GM21786 (cell line): ENCODE measurements around the gene SLC4A3.
A peak's percentile ranks its signal among the peaks of the same experiment; 100 is the strongest.

ENCODE experiments used
- ATAC-seq: cut with Tn5 transposase; IDR thresholded peaks from one replicate; pipeline ENCODE4 v1.9.1; 2021; ENCODE audit not compliant: unreplicated experiment

SLC4A3 gene

DNA sequence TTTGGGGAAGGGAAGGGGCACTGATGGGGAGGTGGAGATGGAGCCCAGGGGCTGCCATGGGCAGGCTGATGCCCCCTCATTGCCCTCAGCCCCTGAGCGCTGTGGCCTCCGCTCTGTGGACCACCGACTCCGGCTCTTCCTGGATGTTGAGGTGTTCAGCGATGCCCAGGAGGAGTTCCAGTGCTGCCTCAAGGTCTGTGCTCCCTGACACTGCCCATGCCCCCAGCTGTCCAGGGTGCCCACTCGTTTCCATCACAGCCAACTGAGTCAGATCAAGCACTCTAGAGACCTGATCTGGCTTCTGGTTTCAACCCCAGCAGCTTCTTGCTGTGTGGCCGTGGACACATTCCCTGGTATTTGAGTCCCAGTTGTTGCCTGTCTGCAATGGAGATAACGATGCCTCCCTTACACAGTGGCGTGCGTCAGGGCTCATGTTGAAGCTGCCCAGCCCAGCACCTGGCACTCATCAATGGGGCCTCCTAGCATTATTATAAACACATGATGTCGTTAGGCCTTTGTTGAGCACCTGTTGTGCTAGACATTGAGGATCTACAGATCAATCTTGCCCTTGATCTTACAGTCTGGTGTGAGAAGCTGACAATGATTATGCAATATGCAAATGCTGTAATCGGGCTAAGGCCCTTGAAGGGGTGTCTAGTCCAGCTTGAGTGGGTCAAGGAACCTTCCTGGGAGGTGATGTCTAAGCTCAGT is 15.4 kb upstream of the SLC4A3 start:
- ATAC-seq: no peak

DNA sequence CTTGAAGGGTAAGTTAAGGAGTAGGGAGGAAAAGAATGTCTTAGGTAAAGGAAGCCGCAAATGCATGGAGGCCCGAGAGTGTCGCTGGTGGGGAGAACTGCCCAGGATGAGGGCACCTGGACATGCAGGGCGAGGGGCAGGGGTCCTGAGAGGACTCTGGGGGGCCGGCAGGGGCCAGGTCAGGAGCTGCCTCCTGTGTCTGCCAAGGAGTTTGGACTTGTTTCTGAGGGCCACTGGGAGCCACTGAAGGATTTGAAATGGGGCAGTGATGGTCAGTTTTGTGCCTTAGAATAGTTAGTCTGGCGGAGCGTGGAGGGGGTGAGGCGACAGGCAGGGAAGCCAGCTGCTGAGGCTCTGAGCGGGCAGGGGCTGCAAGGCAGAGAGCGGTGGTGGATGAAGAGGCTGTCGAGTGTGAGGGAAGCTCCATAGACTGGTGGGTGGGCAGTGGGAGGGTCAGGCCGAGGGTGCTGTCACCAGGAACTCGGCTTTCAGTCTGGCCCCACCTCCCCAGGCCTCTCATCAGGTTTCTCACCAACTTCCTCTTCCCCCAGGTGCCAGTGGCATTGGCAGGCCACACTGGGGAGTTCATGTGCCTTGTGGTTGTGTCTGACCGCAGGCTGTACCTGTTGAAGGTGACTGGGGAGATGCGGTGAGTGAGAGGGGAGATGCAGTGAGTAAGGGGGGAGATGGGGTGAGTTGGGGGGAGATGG is 14.7 kb upstream of the SLC4A3 start:
- peak; percentile 44 for ATAC-seq

DNA sequence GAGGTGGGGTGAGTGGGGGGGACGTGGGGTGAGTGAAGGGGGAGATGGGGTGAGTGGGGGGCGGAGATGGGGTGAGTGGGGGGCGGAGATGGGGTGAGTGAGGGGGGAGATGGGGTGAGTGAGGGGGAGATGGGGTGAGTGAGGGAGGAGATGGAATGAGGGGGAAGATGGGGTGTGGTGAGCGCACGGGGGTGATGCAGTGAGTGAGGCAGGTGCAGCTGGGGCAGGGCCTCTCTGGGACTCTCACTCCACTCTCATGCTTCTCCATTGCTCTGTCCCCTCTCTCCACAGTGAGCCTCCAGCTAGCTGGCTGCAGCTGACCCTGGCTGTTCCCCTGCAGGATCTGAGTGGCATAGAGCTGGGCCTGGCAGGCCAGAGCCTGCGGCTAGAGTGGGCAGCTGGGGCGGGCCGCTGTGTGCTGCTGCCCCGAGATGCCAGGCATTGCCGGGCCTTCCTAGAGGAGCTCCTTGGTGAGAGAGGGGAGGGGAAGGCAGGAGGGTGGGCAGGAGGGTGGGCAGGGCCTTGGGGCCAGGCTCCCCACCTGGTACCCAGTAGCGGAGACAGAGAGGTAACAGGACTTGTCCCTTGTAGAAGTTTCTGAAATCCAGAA is 13.9 kb upstream of the SLC4A3 start:
- no peak for ATAC-seq

- ATAC-seq: no peak
Measured at GRCh38 chr2:219614076-219614860, 13.2 kb upstream of the SLC4A3 start.

DNA sequence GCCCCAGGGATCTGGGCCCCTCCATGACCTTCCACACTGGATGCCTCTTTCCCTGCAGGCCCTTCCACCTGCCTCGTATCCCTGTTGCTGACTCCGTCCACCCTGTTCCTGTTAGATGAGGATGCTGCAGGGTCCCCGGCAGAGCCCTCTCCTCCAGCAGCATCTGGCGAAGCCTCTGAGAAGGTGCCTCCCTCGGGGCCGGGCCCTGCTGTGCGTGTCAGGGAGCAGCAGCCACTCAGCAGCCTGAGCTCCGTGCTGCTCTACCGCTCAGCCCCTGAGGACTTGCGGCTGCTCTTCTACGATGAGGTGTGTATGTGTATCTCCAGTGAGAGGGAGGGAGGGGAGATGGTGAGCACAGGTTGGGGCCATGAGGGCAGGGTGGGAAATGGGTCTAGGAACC is 12.4 kb upstream of the SLC4A3 start:
- ATAC-seq: no peak

- no peak for ATAC-seq
Measured at GRCh38 chr2:219615894-219616293, 11.5 kb upstream of the SLC4A3 start.

- no peak for ATAC-seq
Measured at GRCh38 chr2:219616550-219616949, 10.9 kb upstream of the SLC4A3 start.

DNA sequence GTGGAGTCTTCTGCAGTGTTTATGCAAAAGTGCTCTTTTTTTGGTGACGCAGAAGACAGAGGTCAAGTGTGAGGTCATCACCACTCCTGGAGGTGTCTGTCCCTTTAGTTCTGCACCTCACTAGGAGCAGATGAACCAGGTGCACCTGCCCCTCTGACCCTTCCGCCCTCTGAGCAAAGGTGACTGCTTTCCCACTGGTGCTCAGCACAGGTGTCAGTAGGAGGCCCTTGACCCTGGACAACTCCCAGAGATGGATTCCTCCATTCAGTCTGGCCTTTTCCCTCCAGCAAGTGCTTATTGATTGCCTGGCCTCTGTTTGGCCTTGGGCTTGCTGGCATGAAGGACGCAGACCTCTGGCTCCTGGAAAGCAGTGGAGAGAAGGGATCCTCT is 8.7 kb upstream of the SLC4A3 start:
- ATAC-seq: no peak

- no peak for ATAC-seq
Measured at GRCh38 chr2:219619235-219619634, 8.2 kb upstream of the SLC4A3 start.

DNA sequence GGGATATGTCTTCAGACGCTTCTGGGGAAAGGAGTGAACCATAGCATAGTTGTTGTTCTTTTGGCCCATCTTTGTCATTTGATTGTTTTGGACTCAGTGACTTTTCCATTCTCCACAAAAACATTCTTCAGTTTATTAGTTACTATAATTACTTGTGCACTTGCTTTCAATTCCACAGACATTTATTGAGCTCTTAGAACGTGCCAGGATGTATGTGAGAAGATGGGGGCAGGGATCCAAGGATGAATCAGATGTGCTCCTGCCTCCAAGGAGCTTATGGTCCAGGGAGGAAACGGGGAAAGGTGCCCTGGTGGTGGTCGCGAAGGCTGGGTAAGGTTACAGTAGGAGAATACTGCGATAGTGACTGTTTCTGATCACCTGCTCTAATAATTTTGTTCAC is 6.9 kb upstream of the SLC4A3 start:
- no peak for ATAC-seq

- no peak for ATAC-seq
Measured at GRCh38 chr2:219621935-219622334, 5.5 kb upstream of the SLC4A3 start.

DNA sequence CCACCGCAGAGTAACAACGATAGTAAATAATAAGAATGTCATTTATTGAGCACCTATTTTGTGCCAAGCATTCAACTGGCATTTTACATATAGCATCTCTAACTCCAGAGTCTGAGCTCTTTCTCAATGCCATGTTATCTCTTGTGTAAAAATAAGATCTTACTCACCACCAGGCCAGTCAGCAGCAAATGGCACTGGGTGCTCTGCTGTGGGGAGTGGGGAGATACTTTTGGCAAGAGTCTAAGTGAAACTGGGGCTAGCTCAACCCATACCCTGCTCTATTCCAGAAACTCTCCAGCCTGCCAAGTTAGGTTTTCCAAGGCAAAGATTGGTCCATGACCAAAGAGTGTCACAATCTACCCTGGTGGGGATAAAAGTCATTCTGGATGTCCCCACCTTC is 5.0 kb upstream of the SLC4A3 start:
- no peak for ATAC-seq

DNA sequence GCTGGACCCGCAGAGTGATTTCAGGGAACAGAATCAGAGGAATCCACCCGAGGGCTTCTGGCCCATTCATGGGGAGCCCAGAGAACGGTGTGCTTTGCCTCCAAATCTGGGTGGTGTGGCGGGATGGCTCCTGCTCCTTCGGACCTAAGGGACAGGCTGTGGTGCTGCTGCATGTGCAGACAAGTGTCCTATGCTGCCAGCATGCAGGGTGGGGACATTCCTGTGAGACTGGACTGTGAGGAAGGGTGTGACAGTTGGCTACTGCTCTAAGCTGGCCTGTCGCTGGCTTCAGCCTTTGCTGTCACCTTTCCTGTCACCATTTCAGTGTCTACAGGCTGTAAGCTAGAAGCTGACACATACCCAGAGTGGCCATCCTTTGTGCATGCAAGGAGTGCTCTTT is 2.9 kb upstream of the SLC4A3 start:
- ATAC-seq: no peak

GRCh38 chr2:219625179-219625578 is 2.3 kb upstream of the SLC4A3 start:
- ATAC-seq: no peak

DNA sequence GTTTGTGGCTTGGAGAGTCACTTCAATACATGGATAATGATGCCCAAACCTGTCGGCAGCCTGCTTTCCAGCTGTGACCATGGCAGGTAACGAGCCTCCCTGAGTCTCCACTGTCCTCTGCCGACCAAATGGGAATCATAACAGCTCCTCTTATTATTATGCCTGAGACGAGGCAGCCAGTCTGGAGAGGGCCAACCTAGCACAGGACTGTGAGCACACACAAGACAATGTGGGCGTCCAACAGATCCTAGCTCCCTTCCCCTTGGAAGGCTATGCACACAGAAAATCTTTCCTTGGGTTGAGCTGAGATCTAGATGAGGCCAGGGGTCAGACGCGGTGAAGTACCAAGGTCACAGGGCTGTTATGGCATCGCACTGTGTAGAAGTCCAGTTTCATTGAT is 890 bp upstream of the SLC4A3 start:
- ATAC-seq: no peak

- ATAC-seq: no peak
Measured at GRCh38 chr2:219628235-219628985, 980 bp downstream of the SLC4A3 start.

DNA sequence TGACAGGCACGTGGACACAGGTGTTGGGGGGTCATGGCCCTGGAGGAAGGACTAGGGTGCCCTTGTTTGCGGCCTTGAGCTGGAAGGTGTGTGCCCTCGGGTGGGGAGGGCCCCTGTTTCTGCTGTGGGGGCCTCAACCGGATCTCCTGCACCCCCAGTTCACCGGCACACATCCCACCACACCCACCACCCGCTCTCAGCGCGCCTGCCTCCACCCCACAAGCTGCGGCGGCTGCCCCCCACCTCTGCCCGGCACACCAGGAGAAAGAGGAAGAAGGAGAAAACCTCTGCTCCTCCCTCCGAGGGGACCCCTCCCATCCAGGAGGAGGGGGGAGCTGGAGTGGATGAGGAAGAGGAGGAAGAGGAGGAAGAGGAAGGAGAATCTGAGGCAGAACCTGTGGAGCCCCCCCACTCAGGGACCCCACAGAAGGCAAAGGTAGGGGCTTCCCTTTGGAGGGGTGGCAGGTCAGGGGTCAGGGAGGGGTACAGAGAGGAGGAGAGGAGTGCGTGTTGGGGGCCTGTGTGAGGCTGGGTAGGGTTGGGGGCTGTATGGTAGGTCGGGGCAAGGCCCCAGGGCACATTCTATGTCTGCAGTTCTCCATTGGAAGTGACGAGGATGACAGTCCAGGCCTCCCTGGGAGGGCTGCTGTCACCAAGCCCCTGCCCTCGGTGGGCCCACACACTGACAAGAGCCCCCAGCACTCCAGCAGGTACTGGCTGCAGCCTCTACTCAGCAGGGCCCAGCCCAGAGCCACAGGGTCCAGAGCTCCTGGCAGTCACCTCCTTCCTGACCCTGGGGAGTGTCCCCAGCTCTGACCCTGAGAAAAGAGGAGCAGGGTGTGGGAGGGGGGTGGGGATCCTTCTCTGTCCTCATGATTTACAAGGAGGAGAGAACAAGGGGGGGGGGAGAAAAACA is 1.8 kb downstream of the SLC4A3 start:
- no peak for ATAC-seq

- no peak for ATAC-seq
Measured at GRCh38 chr2:219629976-219630695, 2.7 kb downstream of the SLC4A3 start.

GRCh38 chr2:219630770-219631405 is 3.5 kb downstream of the SLC4A3 start:
- no peak for ATAC-seq
